Gastrocnemius medialis (tissue), 4 donors: Measurements from ENCODE around the gene CKAP5.

Experiments
- CTCF ChIP-seq, 5 experiments: fragments of 450-650 bp in 3 of 5; fragments of 200-600 bp in 2 of 5; sonication (generic) in 2 of 5; IDR thresholded peaks in 4 of 5; conservative IDR thresholded peaks in 1 of 5; 1 replicate in 4 of 5; 2 replicates in 1 of 5; pipeline ENCODE4 v1.5.1; 2016 to 2019; ENCODE audit warnings: antibody characterized with exemption in 5 of 5, mild to moderate bottlenecking in 3 of 5, moderate library complexity in 3 of 5
- POLR2A ChIP-seq, 2 donors: fragments of 450-650 bp; IDR thresholded peaks; one replicate each; pipeline ENCODE4 v1.6.1; 2017; ENCODE audit warnings: antibody characterized with exemption in 2 of 2, mild to moderate bottlenecking in 2 of 2, moderate library complexity in 2 of 2

GRCh38 chr11:46836870-46837269 lies 9.2 kb downstream of the CKAP5 start:
- TF ChIP-seq CTCF (IDR thresholded peaks at IDR 0.05 in 4 of 5, conservative IDR thresholded peaks at IDR 0.05 in 1 of 5) (no peak), POLR2A (IDR thresholded peaks at IDR 0.05) (no peak)
